Heart left ventricle (tissue), 16 donors: Measurements from ENCODE around the gene SEMA3F. TPM values are rescaled to one million over a fixed set of nuclear protein-coding genes. Genes with fewer than 3 reads are reported as not detected.

Source experiments
- ATAC-seq, 4 donors: fragments of 200-7000 bp; cut with Tn5 transposase; one replicate each; pipeline ENCODE4 v1.9.1; 2020 to 2022; ENCODE audit warnings: moderate library complexity in 4 of 4, mild to moderate bottlenecking in 3 of 4, moderate number of reproducible peaks in 1 of 4
- DNase-seq, 5 donors: peaks; one replicate each; pipeline ENCODE4 v3.0.0-alpha.2; 2020
- H3K27ac ChIP-seq, 12 donors: fragments of 200-600 bp; sonication (generic) in 4 of 12; one replicate each; pipeline versions ENCODE4 v1.5.0 to v1.8.0; 2016 to 2022; ENCODE audit warnings: mild to moderate bottlenecking in 2 of 12
- H3K27me3 ChIP-seq, 9 donors: fragments of 200-600 bp; sonication (generic) in 2 of 9; one replicate each; pipeline versions ENCODE4 v1.5.1 to v1.8.0; 2016 to 2022; ENCODE audit warnings: mild to moderate bottlenecking in 3 of 9
- H3K36me3 ChIP-seq, 9 donors: fragments of 200-600 bp; sonication (generic) in 2 of 9; one replicate each; pipeline versions ENCODE4 v1.5.0 to v1.8.0; 2018 to 2022; ENCODE audit warnings: mild to moderate bottlenecking in 2 of 9
- H3K4me1 ChIP-seq, 12 donors: fragments of 200-600 bp; sonication (generic) in 4 of 12; one replicate each; pipeline versions ENCODE4 v1.5.0 to v1.8.0; 2016 to 2022; ENCODE audit warnings: mild to moderate bottlenecking in 3 of 12
- H3K4me3 ChIP-seq, 12 donors: fragments of 200-600 bp; sonication (generic) in 4 of 12; one replicate each; pipeline versions ENCODE4 v1.5.0 to v1.8.0; 2017 to 2022; ENCODE audit warnings: mild to moderate bottlenecking in 9 of 12, moderate library complexity in 4 of 12
- H3K9me3 ChIP-seq, 12 donors: fragments of 200-600 bp; sonication (generic) in 4 of 12; one replicate each; pipeline versions ENCODE4 v1.5.0 to v1.8.0; 2016 to 2022; ENCODE audit warnings: mild to moderate bottlenecking in 1 of 12
- POLR2A ChIP-seq, 2 donors: fragments of 450-650 bp; IDR thresholded peaks; one replicate each; pipeline ENCODE4 v1.6.1; 2017; ENCODE audit warnings: antibody characterized with exemption in 2 of 2, mild to moderate bottlenecking in 2 of 2, moderate library complexity in 2 of 2
- WGBS, 4 donors: extraction: QIAGEN DNeasy Blood & Tissue Kit in 2 of 4; methylation state at CpG; one replicate each; pipeline versions ENCODE4 v1.1.5 to v1.1.7; 2013 to 2018; 5-methylcytosine and 5-hydroxymethylcytosine counted together
- intact Hi-C, 10 donors: fragments of 100-400 bp; cut with DNase I; formaldehyde crosslinking; loops; one replicate each; pipeline versions ENCODE4 v1.11.1 to v1.14.2; 2022
- polyA plus RNA-seq, 2 donors: library from polyadenylated mRNA; stranded (reverse); fragments of 200-250 nt; gene quantifications; one replicate each; pipeline ENCODE4 v1.2.3, GENCODE V29; 2013
- total RNA-seq, 9 donors: library from RNA; depleted of rRNA in 2 of 9; stranded (reverse); fragments of >200 nt in 2 of 9; fragmentation: NEBNext Ultra II Directional in 3 of 9; extraction: Animal tissue kit (Norgen Biotek cat#: 25700) in 3 of 9; gene quantifications; one replicate each; pipeline versions ENCODE4 v1.1.0 to v1.2.4, GENCODE V29; 2016 to 2023
- TF ChIP-seq, protein P1 (sequence below), 12 donors: fragments of 200-600 bp; sonication (generic) in 4 of 12; IDR thresholded peaks; one replicate each; pipeline versions ENCODE4 v1.5.0 to v1.8.0; 2018 to 2022; ENCODE audit warnings: antibody characterized with exemption in 12 of 12, mild to moderate bottlenecking in 5 of 12
- donor health status: ischemic (EF 13 %, LVEDD 7.1; RV severe dilation, severe dysfunction).
- donor health status: healthy with polysubstance abuse.
- donor health status: DM: no; HTN: yes; CAD: no.
- donor health status: DM: no; HTN: no; CAD: no.
- donor health status: ischemic (EF 25% LVEDD 6.9; RV normal size, moderate dysfunction).
- donor health status: ischemic (EF 25% LVEDD 5.7; RV mildly dilated, moderate dysfunction).
- donor health status: healthy.
- donor health status: DM: yes; HTN: yes; CAD: no.
- donor health status: ischemic (EF 35%, LVEDD 5.7; RV mildly dilated, moderate dysfunction).
- donor health status: nonischemic (EF 11% LVEDD 7.7; RV severe dilation, severe dysfunction).
- donor health status: DM: yes; HTN: yes; CAD: no.
- donor health status: PGD.
- donor health status: ischemic (EF 29% LVEDD 5.4; RV normal size, mild dysfunction).
- donor health status: nonischemic (EF 23%, LVEDD 6.1; RV moderate dilation, normal function).

The SEMA3F gene
- total and polyA plus RNA-seq, 11 donors: 6.1 to 94.1 (median 11.3) TPM

- no peak overlapping the region for H3K4me3 ChIP-seq
- TF ChIP-seq, protein P1, sequence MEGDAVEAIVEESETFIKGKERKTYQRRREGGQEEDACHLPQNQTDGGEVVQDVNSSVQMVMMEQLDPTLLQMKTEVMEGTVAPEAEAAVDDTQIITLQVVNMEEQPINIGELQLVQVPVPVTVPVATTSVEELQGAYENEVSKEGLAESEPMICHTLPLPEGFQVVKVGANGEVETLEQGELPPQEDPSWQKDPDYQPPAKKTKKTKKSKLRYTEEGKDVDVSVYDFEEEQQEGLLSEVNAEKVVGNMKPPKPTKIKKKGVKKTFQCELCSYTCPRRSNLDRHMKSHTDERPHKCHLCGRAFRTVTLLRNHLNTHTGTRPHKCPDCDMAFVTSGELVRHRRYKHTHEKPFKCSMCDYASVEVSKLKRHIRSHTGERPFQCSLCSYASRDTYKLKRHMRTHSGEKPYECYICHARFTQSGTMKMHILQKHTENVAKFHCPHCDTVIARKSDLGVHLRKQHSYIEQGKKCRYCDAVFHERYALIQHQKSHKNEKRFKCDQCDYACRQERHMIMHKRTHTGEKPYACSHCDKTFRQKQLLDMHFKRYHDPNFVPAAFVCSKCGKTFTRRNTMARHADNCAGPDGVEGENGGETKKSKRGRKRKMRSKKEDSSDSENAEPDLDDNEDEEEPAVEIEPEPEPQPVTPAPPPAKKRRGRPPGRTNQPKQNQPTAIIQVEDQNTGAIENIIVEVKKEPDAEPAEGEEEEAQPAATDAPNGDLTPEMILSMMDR (IDR thresholded peaks at IDR 0.05): no peak
- no peak for TF ChIP-seq POLR2A (IDR thresholded peaks at IDR 0.05)
- H3K27me3 ChIP-seq: no peaks in the 10 kb centered on the region
- ATAC-seq: no peak
- no peak for DNase-seq
- H3K36me3 ChIP-seq: peaks cover 0 to 20% (median 0%) of the 10 kb centered on the region in 9 donors
- H3K9me3 ChIP-seq: no peaks in the 10 kb centered on the region
- intact Hi-C loops: loop anchor here in 1 of 10 donors (5.0 kb wide), 1 partner anchor 52 kb away; no protein-coding TSS in a partner anchor
- H3K27ac ChIP-seq: no peak overlapping the region
- 91 to 98% (median 96%) methylated on average over 6 to 7 of the region's 7 CpGs for WGBS, 4 donors
- H3K4me1 ChIP-seq: peaks cover 9 to 36% (median 29%) of the 10 kb centered on the region in 12 donors
These were observed 19.4 kb downstream of the SEMA3F start for GRCh38 chr3:50174517-50174895.

DNA sequence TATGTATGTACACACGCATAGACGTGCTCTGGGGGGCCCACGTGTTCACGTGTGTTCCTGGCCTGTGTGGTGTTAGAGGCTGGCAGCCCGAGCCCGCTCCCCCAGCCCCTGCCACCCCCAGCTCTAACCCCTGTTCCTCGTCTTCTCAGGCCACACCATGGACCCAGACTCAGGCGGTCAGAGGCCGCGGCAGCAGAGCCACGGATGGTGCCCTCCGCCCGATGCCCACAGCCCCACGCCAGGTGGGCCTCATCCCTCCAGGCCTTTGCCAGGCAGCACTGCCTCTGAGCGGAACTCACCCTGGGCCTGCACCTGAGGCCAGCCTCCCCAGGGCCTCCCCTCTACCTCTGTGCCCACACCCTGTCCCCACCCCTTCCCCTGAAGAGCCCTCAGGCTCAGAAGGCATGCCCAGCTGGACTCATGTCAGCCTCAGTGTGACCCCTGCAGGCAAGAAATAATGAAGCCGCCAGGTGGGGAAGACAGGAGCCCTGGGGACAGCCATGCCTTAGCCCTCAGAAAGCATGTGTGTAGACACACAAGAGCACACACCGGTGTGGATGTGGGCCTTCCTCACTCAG lies 19.9 kb downstream of the SEMA3F start:
- DNase-seq (peak in 1 of 5 donors; percentile 16), ATAC-seq (no peak)
- H3K36me3 ChIP-seq: peaks cover 0 to 20% (median 0%) of the 10 kb centered on the region in 9 donors
- H3K4me3 ChIP-seq: no peak overlapping the region
- H3K27ac ChIP-seq: no peak overlapping the region
- no peaks in the 10 kb centered on the region for H3K9me3 ChIP-seq
- peaks cover 9 to 30% (median 24%) of the 10 kb centered on the region in 12 donors for H3K4me1 ChIP-seq
- intact Hi-C loops: loop anchor here in 1 of 10 donors (5.0 kb wide), 1 partner anchor 53 kb away; no protein-coding TSS in a partner anchor
- TF ChIP-seq POLR2A (IDR thresholded peaks at IDR 0.05): no peak
- TF ChIP-seq, protein P1 (IDR thresholded peaks at IDR 0.05): no peak
- WGBS, 4 donors: 91 to 96% (median 94%) methylated on average over 10 to 17 of the region's 17 CpGs
- H3K27me3 ChIP-seq: no peaks in the 10 kb centered on the region

GRCh38 chr3:50177346-50177745 lies 22.2 kb downstream of the SEMA3F start:
- no peak overlapping the region for H3K4me3 ChIP-seq
- ATAC-seq: no peak
- H3K27ac ChIP-seq: no peak overlapping the region
- DNase-seq: peak in 2 of 5 donors; percentile 35 to 38
- 59 to 89% (median 78%) methylated on average over 1 to 2 of the region's 2 CpGs for WGBS, 4 donors
- intact Hi-C loops: no loop called here
- peaks cover 0 to 14% (median 7%) of the 10 kb centered on the region in 12 donors for H3K4me1 ChIP-seq
- TF ChIP-seq, protein P1 (IDR thresholded peaks at IDR 0.05): no peak
- TF ChIP-seq POLR2A (IDR thresholded peaks at IDR 0.05): no peak
- H3K9me3 ChIP-seq: no peaks in the 10 kb centered on the region
- H3K36me3 ChIP-seq: peaks cover 0 to 23% (median 0%) of the 10 kb centered on the region in 9 donors
- no peaks in the 10 kb centered on the region for H3K27me3 ChIP-seq

- ATAC-seq (no peak), DNase-seq (no peak)
- Histone ChIP-seq H3K4me3 (no peak overlapping the region), H3K36me3 (peaks cover 0 to 22% (median 2%) of the 10 kb centered on the region in 9 donors), H3K27ac (no peak overlapping the region), H3K4me1 (no peaks in the 10 kb centered on the region), H3K27me3 (no peaks in the 10 kb centered on the region), H3K9me3 (no peaks in the 10 kb centered on the region)
- TF ChIP-seq, protein P1 (IDR thresholded peaks at IDR 0.05): no peak
- TF ChIP-seq POLR2A (IDR thresholded peaks at IDR 0.05): no peak
- intact Hi-C loops: no loop called here
- WGBS, 4 donors: 41 to 60% (median 41%) methylated on average over 2 of the region's 2 CpGs
These were observed 24.6 kb downstream of the SEMA3F start for GRCh38 chr3:50179710-50180109.
